Activated naive CD4-positive, alpha-beta T cell treated with anti-CD3 and anti-CD28 coated beads, Interleukin-2, amount 50 U/mL, for 16 hours (primary cell): ENCODE measurements around the gene TGFBR2.

Experiments used
- DNase-seq: peaks from one replicate; pipeline ENCODE4 v3.0.0-alpha.2; 2020

TGFBR2 gene

DNA sequence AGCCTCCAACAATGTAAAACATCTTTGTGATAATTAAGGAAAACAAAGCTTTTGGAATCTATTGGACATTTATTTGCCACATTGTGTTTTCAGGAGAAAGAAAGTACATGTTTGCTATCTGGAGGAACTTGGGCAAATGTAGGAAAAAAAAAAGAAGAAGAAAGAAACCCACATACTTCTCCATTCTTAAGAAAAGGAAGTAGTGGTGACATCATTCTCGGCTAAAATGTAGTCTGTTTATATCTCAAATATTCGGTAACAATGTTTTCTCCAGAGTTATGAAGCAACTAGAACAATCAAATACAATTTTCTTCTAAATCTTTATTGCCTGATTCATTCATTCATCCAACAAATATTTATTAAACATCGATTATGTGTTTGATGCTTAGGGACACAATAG, 2.3 kb upstream of the TGFBR2 start:
- no peak for DNase-seq

- no peak for DNase-seq
Observed at GRCh38 chr3:30604558-30604957, 1.8 kb upstream of the TGFBR2 start.

- no peak for DNase-seq
Observed at GRCh38 chr3:30605005-30605404, 1.4 kb upstream of the TGFBR2 start.

DNA sequence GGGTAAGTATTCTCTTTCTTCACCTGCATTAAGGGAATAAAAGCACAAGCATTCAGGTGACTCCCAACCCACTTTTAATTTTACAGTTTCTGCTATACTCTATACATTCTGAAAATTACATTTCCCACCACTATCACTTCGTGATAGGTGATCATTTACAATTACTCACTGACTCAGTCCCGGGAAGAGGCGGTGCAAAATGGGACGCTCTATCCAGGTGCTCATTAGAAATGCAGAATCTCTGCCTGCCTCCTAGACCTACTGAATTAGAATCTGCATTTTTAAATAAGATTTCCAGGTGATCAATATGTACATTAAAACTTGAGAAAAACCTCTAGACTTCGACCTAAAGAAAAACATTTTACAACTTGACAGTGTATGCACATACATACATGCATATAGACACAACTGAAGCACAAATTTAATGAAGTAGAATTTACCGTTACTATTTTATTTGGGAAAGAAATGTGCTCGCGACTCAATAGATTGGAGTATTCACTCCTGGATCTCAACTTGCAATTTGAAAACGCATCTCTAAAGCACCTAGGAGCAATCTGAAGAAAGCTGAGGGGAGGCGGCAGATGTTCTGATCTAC, 598 bp upstream of the TGFBR2 start:
- DNase-seq: no peak

GRCh38 chr3:30607032-30607833, 832 bp downstream of the TGFBR2 start:
- DNase-seq: peak; percentile 76

- DNase-seq: no peak
Observed at GRCh38 chr3:30608598-30608947, 2.2 kb downstream of the TGFBR2 start.

GRCh38 chr3:30609930-30610701, 3.7 kb downstream of the TGFBR2 start:
- no peak for DNase-seq

- no peak for DNase-seq
Observed at GRCh38 chr3:30610702-30611368, 4.4 kb downstream of the TGFBR2 start.

DNA sequence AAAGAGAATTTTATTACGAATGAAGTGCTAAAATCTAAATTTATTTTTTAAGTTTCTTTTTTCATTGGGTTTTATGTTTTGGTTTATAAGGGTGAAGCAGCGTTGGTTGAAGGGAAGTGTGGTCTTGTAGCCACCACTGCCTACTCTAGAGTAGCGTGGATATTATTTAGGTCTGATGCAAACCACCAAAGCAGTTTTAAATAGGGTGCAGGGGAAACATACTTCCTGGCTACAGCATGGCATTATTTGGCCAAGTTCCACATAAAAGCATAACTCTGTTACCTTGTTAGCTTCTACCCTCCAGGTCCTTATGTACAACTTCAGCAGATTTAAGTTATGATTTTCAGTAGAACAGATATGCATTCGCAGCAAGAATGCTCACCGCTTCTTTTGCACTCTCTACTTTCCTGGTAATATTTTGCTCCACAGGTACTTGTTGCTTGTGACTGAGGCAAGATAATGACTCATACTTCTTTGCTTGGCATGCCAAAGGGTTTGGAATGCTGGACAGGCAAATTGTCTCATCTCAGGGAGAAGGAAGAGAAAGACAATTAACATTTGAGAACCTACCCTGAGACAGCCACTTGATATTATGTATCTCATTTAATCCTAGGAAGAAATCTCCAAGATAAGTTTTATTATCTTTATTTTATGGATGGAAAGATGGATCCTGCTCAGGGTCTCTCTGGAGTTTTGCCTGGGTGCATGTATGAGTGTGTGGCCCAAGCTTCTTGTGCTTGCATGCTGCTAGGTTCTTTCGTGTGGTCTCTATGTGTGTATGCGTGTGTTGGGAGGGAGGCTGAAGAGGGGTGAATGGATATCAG, 5.4 kb downstream of the TGFBR2 start:
- no peak for DNase-seq

GRCh38 chr3:30612437-30613132, 6.2 kb downstream of the TGFBR2 start:
- no peak for DNase-seq

GRCh38 chr3:30613133-30613825, 6.9 kb downstream of the TGFBR2 start:
- DNase-seq: no peak

DNA sequence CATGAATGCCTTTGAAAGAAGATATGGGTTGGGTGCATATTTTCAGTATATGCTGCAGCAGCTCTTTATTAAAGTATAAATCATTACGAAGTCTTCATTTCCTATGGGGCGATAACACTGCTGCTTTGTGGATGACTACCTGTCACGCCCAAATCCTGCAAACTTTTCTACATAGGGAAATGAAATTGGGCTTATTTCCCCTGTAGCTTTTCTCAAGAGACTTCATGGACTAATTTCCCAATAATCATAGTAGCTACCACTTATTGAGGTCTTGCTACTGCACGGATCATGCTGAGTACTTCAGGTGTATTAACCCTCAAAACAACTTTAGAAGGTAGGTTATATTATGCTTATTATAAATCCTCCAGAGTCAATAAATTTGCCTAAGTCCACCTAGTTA, 8.0 kb downstream of the TGFBR2 start:
- no peak for DNase-seq

DNA sequence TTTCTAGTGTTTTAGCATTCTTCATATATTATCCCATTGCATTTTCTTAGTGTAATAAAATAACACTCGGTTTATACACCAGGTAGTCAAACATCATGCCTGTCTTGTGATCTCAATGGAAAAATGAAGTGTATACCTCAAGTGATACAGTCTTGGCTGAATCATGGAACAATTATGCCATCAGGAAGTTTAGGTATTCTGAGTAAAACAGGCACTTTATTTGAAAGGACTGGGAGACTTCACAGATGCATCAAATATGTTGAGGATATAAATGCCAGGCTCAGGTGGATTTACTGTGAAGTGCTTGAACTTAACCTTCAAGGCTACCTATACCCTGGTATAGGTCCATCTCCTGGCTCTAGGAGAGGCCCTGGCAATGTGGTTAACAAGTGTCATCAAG, 8.5 kb downstream of the TGFBR2 start:
- no peak for DNase-seq

- no peak for DNase-seq
Observed at GRCh38 chr3:30615615-30616346, 9.4 kb downstream of the TGFBR2 start.

- no peak for DNase-seq
Observed at GRCh38 chr3:30616347-30617027, 10.1 kb downstream of the TGFBR2 start.

GRCh38 chr3:30617069-30617468, 10.7 kb downstream of the TGFBR2 start:
- no peak for DNase-seq

DNA sequence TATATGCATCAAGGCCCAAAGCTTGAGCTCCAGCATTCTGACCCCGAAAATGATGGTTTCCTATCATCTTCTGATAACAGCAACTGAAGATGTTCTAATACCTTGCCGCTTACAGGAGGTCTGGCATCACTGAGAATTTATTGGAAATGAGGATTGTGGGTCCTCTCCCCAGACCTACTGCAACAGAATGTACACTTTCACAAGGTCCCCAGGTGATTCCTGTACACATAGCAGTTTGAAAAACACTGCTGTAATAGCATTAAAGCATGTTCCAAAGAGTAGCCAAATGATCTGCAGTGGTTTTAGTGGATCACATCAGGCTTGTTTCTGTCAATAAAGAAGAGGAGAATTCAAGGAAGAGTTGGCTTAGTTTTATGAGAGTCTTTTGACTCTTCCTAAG, 11.3 kb downstream of the TGFBR2 start:
- no peak for DNase-seq

GRCh38 chr3:30618526-30618925, 12.1 kb downstream of the TGFBR2 start:
- no peak for DNase-seq

DNA sequence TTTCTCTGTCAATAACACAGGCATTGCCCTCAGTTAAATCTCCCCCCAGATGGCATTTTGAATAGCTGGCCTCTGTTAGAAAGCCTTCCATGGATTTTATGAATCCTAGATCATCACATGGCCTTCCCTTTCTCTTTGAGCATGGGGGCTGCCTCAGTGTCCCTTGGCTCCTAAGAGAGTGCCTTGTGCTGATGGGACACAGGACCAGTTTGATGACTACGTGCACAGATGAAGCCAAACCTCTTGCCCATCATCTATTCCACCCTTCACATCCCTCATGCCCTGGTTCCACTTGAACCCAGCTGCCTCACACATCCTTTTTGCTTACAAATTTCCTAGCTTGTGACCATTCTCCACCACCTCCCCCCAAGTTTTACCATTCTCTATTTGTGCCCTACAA, 12.9 kb downstream of the TGFBR2 start:
- no peak for DNase-seq
